Brain microvascular endothelial cell (primary cell): ENCODE measurements around the gene MUC2.

Experiments used
- DNase-seq: peaks from one replicate; pipeline ENCODE4 v3.0.0-alpha.2; 2020
- H3K27ac ChIP-seq: fragments of 250-450 bp; sonication (Bioruptor Pico); 2 replicates; pipeline ENCODE4 v1.5.1; 2020; ENCODE audit warnings: mild to moderate bottlenecking, moderate library complexity
- H3K27me3 ChIP-seq: fragments of 250-450 bp; sonication (Bioruptor Pico); replicated peaks from 2 replicates; pipeline ENCODE4 v1.5.1; 2020; ENCODE audit warnings: mild to moderate bottlenecking
- H3K36me3 ChIP-seq: fragments of 250-450 bp; sonication (Bioruptor Pico); replicated peaks from 2 replicates; pipeline ENCODE4 v1.5.1; 2020; ENCODE audit warnings: mild to moderate bottlenecking
- H3K4me3 ChIP-seq: 2 replicates; pipeline ENCODE4 v1.5.1; 2011; ENCODE audit warnings: low read depth, mild to moderate bottlenecking, control low read depth, low read length, moderate library complexity
- CTCF ChIP-seq: IDR thresholded peaks from 2 replicates; pipeline ENCODE4 v1.5.1; 2011; ENCODE audit warnings: low read depth, mild to moderate bottlenecking, moderate library complexity, low read length, control low read depth, inconsistent platforms; ENCODE audit errors: missing control alignments
- in situ Hi-C: cut with HindIII; loops from 2 replicates; pipeline ENCODE4 v1.10.0; 2017; ENCODE audit warnings: low sequenced_read_pairs, low pct_ligation_motif_present

Gene MUC2

DNA sequence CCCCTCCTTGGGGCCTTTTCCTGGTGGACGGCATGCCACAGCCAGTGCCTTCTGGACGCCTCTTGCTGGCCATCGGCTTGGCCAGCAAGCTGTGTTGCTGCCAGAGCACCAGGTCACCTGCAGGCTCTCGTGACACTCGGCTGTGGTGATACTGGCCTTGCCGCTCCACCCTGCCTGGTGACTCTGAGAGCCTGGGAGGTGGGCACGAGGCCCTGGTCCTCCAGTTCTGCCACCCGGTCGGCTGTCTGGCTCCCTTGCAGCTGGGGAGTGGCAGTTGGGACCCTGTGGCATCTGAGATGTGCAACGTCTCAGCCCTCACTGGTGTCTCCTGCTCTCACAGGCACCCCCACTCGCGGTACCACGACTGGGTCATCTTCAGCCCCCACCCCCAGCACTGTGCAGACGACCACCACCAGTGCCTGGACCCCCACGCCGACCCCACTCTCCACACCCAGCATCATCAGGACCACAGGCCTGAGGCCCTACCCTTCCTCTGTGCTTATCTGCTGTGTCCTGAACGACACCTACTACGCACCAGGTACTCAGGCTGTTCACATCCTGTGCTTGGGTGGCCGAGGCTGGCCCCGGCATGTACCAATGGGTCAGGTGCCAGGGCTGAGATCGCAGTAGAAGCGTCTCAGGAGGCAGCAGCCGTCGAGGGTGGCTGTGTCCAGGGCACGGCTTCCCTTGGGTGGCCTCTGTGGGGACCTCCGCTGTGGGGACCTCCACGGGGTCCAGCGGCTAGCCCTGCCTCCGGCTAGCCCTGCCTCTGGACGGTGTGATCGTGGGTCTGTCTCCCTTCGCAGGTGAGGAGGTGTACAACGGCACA is 26.0 kb downstream of the MUC2 start:
- Histone ChIP-seq H3K36me3 (no peaks in the 10 kb centered on the region), H3K4me3 (no peak overlapping the region), H3K27ac (no peak overlapping the region), H3K27me3 (no peaks in the 10 kb centered on the region)
- in situ Hi-C loops = no loop called here
- no peak for TF ChIP-seq CTCF
- DNase-seq = no peak

DNA sequence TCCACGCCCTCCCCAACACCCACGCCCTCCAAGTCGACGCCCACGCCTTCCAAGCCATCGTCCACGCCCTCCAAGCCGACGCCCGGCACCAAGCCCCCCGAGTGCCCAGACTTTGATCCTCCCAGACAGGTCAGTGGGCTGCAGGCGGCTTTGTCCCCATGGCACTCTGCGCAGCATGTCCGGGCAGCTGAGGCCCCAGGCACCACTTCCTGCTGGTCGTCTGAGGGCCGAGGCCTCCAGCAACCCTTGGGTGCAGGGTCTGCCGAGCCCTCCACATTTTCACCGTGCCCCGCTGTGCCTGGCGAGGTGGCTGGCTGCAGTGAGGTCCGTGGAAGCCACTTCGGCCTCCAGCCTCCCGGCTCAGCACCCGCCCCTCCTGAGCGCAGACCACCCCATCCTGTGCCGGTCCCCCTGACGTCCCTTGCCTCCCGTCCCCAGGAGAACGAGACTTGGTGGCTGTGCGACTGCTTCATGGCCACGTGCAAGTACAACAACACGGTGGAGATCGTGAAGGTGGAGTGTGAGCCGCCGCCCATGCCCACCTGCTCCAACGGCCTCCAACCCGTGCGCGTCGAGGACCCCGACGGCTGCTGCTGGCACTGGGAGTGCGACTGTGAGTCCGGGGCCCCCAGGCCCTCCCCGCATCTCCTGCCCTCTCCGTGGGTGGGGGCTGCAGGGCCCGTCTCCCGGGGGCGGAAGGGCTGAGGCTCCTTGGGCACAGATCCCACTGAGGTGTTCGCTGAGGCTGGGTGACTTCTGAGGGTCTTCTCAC is 26.8 kb downstream of the MUC2 start:
- no peaks in the 10 kb centered on the region for H3K36me3 ChIP-seq
- H3K27me3 ChIP-seq = no peaks in the 10 kb centered on the region
- H3K4me3 ChIP-seq = no peak overlapping the region
- no peak for DNase-seq
- TF ChIP-seq CTCF = no peak
- in situ Hi-C loops = no loop called here
- H3K27ac ChIP-seq = no peak overlapping the region

- in situ Hi-C loops = no loop called here
Measured at GRCh38 chr11:1102221-1102971, 27.7 kb downstream of the MUC2 start.

GRCh38 chr11:1102996-1103395 is 28.3 kb downstream of the MUC2 start:
- H3K4me3 ChIP-seq = no peak overlapping the region
- H3K27ac ChIP-seq = no peak overlapping the region
- in situ Hi-C loops = no loop called here
- TF ChIP-seq CTCF = no peak
- no peaks in the 10 kb centered on the region for H3K27me3 ChIP-seq
- no peak for DNase-seq
- H3K36me3 ChIP-seq = no peaks in the 10 kb centered on the region

More at GRCh38 chr11:1102221-1102971, 27.7 kb downstream of the MUC2 start:
- no peak overlapping the region for H3K27ac ChIP-seq
- no peaks in the 10 kb centered on the region for H3K36me3 ChIP-seq
- no peak overlapping the region for H3K4me3 ChIP-seq
- no peak for TF ChIP-seq CTCF
- H3K27me3 ChIP-seq = no peaks in the 10 kb centered on the region
- DNase-seq = no peak

DNA sequence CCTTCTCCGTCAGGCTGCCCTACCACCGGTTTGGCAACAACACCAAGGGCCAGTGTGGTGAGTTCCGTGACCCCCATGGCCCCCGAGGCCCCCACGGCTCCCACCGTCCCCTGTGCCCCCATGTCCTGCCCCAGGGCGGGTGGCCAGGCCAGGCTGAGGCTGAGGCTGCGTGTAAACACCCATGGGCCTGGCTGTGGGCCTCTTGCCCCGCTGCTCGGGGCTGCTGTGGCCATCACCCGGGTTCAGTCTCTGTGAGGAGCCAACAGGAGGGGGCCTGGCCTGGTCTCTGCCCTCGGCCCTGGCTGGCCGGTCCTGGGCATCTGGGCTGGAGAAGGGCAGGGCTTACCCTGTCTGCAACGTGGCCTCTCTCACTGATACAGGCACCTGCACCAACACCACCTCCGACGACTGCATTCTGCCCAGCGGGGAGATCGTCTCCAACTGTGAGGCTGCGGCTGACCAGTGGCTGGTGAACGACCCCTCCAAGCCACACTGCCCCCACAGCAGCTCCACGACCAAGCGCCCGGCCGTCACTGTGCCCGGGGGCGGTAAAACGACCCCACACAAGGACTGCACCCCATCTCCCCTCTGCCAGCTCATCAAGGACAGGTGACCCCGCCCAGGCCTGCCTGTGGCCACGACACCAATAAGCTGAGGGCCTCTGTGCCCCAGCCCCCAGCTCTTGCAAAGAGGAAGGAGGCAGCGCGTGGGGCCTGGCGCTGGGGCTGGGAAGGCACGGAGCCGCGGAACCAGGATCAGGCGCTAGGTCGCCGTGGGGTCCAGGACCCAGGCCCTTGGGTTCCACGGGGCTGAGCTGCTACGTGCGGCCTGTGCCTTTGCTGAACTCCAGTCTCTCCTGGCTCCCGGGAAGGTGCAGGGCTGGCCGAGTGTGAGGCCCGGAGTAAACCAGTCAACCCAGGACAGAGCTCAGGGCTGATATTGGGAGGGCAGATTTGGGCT is 29.0 kb downstream of the MUC2 start:
- in situ Hi-C loops = no loop called here
- no peaks in the 10 kb centered on the region for H3K27me3 ChIP-seq
- TF ChIP-seq CTCF = no peak
- no peak for DNase-seq
- H3K27ac ChIP-seq = no peak overlapping the region
- H3K4me3 ChIP-seq = no peak overlapping the region
- no peaks in the 10 kb centered on the region for H3K36me3 ChIP-seq
